GM23338 (cell line): ENCODE measurements around the gene PA2G4. TPM values are rescaled to one million over a fixed set of nuclear protein-coding genes. Genes with fewer than 3 reads are reported as not detected.

Experiments used
- ATAC-seq: fragments of 200-7000 bp; cut with Tn5 transposase; 3 replicates; pipeline ENCODE4 v1.9.1; 2020
- DNase-seq: peaks from one replicate; pipeline ENCODE4 v3.0.0-alpha.2; 2015; ENCODE audit warnings: low spot score
- H2AFZ ChIP-seq: fragments of 200-600 bp; sonication (generic); 2 replicates; pipeline ENCODE4 v1.8.0; 2016; ENCODE audit warnings: antibody characterized with exemption, mild to moderate bottlenecking, moderate library complexity
- H3F3A ChIP-seq: fragments of 200-600 bp; sonication (generic); replicated peaks from 2 replicates; pipeline ENCODE4 v1.8.0; 2017; ENCODE audit warnings: antibody characterized with exemption, mixed run types, low read depth
- H3K27ac ChIP-seq: fragments of 200-600 bp; sonication (generic); 2 replicates; pipeline ENCODE4 v1.6.1; 2016; ENCODE audit warnings: low read depth
- H3K27me3 ChIP-seq: fragments of 200-600 bp; sonication (generic); 2 replicates; pipeline ENCODE4 v1.8.0; 2016; ENCODE audit warnings: mild to moderate bottlenecking, mixed run types, moderate library complexity; ENCODE audit not compliant: insufficient read depth
- H3K36me3 ChIP-seq: fragments of 200-600 bp; sonication (generic); 2 replicates; pipeline ENCODE4 v1.8.0; 2016; ENCODE audit warnings: mild to moderate bottlenecking; ENCODE audit not compliant: insufficient read depth
- H3K4me1 ChIP-seq: fragments of 200-600 bp; sonication (generic); 2 replicates; pipeline ENCODE4 v1.8.0; 2016; ENCODE audit warnings: mild to moderate bottlenecking, moderate library complexity; ENCODE audit not compliant: insufficient read depth
- H3K4me2 ChIP-seq: fragments of 200-600 bp; sonication (generic); 2 replicates; pipeline ENCODE4 v1.7.1; 2017; ENCODE audit warnings: mixed run types
- H3K4me3 ChIP-seq: fragments of 200-600 bp; sonication (generic); 2 replicates; pipeline ENCODE4 v1.6.1; 2016; ENCODE audit warnings: mixed run types
- H3K79me2 ChIP-seq: fragments of 200-600 bp; sonication (generic); replicated peaks from 2 replicates; pipeline ENCODE4 v1.8.0; 2017; ENCODE audit warnings: mild to moderate bottlenecking; ENCODE audit not compliant: insufficient read depth
- H3K9me2 ChIP-seq: fragments of 200-600 bp; sonication (generic); 2 replicates; pipeline ENCODE4 v1.8.0; 2017; ENCODE audit not compliant: insufficient read depth
- H4K20me1 ChIP-seq: fragments of 200-600 bp; sonication (generic); replicated peaks from 2 replicates; pipeline ENCODE4 v1.8.0; 2017; ENCODE audit warnings: mild to moderate bottlenecking; ENCODE audit not compliant: insufficient read depth
- H3K27ac Mint-ChIP-seq: 2 replicates; pipeline ENCODE4 v1.8.0; 2020; ENCODE audit warnings: inconsistent platforms, mild to moderate bottlenecking, moderate library complexity, mixed read lengths
- H3K27me3 Mint-ChIP-seq: 3 replicates; pipeline ENCODE4 v1.8.0; 2022; ENCODE audit warnings: low read depth, mild to moderate bottlenecking, moderate library complexity, mixed read lengths, inconsistent platforms; ENCODE audit not compliant: insufficient read depth, poor library complexity
- H3K36me3 Mint-ChIP-seq: 3 replicates; pipeline ENCODE4 v1.8.0; 2021; ENCODE audit warnings: low read depth, mild to moderate bottlenecking, inconsistent platforms, moderate library complexity, mixed read lengths
- H3K4me1 Mint-ChIP-seq: 3 replicates; pipeline ENCODE4 v1.8.0; 2020; ENCODE audit warnings: mild to moderate bottlenecking, inconsistent platforms, mixed read lengths
- H3K4me3 Mint-ChIP-seq: 3 replicates; pipeline ENCODE4 v1.8.0; 2021; ENCODE audit warnings: moderate library complexity, mild to moderate bottlenecking, inconsistent platforms, mixed read lengths
- H3K9me3 Mint-ChIP-seq: 3 replicates; pipeline ENCODE4 v1.8.0; 2020; ENCODE audit warnings: moderate library complexity, mild to moderate bottlenecking, inconsistent platforms, mixed read lengths
- CREB1 ChIP-seq: fragments of 250-450 bp; sonication (Bioruptor Pico); IDR thresholded peaks from 2 replicates; pipeline ENCODE4 v1.5.0; 2020; ENCODE audit warnings: low read depth, mild to moderate bottlenecking, moderate library complexity
- EZH2 ChIP-seq: fragments of 200-600 bp; sonication (generic); IDR thresholded peaks from one replicate; pipeline ENCODE4 v1.8.0; 2017; ENCODE audit warnings: antibody characterized with exemption, mild to moderate bottlenecking, low read depth; ENCODE audit not compliant: unreplicated experiment
- EZH2phosphoT487 ChIP-seq: fragments of 200-600 bp; sonication (generic); IDR thresholded peaks from one replicate; pipeline ENCODE4 v1.8.1; 2018; ENCODE audit warnings: antibody characterized with exemption; ENCODE audit not compliant: unreplicated experiment
- JUNB ChIP-seq: IDR thresholded peaks from one replicate; pipeline ENCODE4 v1.6.1; 2016; ENCODE audit warnings: antibody characterized with exemption; ENCODE audit not compliant: unreplicated experiment
- POLR2AphosphoS5 ChIP-seq: IDR thresholded peaks from 2 replicates; pipeline ENCODE4 v1.6.1; 2016; ENCODE audit warnings: antibody characterized with exemption, low read depth
- ZNF114 ChIP-seq: fragments of 250-450 bp; sonication (Bioruptor Pico); IDR thresholded peaks from 2 replicates; pipeline ENCODE4 v1.5.0; 2020; ENCODE audit warnings: mild to moderate bottlenecking, moderate library complexity
- polyA plus RNA-seq: library from polyadenylated mRNA; unstranded; fragments of >200 nt; fragmentation: Nextera tagmentation; extraction: Ambion mirVana; gene quantifications from 2 replicates; pipeline ENCODE4 v1.2.1, GENCODE V29; 2016
- total RNA-seq: library from RNA; depleted of rRNA; stranded (reverse); fragments of >200 nt; shearing (Covaris generic); gene quantifications from 2 replicates; pipeline ENCODE4 v1.2.3, GENCODE V29; 2014
- TF ChIP-seq, protein P1 (sequence below): IDR thresholded peaks from 2 replicates; pipeline ENCODE4 v1.6.1; 2016; ENCODE audit warnings: antibody characterized with exemption
- TF ChIP-seq, protein P2 (sequence below): IDR thresholded peaks from one replicate; pipeline ENCODE4 v1.6.1; 2018; ENCODE audit warnings: antibody characterized with exemption; ENCODE audit not compliant: unreplicated experiment
- TF ChIP-seq, protein P3 (sequence below): fragments of 250-450 bp; sonication (Bioruptor Pico); IDR thresholded peaks from 2 replicates; pipeline ENCODE4 v1.5.0; 2020; ENCODE audit warnings: mild to moderate bottlenecking, moderate library complexity

The PA2G4 gene
- total and polyA plus RNA-seq, 2 experiments from 2014 or later, result 237 to 373 TPM

GRCh38 chr12:56158029-56158925 is 53.9 kb downstream of the PA2G4 start, which contains the start of gene MYL6:
MYL6 (plus strand) TSS chr12:56158359; CDS start chr12:56158402, 43 bp downstream.
- H3K27ac ChIP-seq, result peak within 1 kb of the TSS; percentile 98
- TF ChIP-seq EZH2 (no peak), POLR2AphosphoS5 (peak; percentile 100), CREB1 (peak; percentile 98), EZH2phosphoT487 (no peak), JUNB (no peak)
- TF ChIP-seq, protein P1, sequence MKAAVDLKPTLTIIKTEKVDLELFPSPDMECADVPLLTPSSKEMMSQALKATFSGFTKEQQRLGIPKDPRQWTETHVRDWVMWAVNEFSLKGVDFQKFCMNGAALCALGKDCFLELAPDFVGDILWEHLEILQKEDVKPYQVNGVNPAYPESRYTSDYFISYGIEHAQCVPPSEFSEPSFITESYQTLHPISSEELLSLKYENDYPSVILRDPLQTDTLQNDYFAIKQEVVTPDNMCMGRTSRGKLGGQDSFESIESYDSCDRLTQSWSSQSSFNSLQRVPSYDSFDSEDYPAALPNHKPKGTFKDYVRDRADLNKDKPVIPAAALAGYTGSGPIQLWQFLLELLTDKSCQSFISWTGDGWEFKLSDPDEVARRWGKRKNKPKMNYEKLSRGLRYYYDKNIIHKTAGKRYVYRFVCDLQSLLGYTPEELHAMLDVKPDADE, result no peak
- TF ChIP-seq, protein P2, sequence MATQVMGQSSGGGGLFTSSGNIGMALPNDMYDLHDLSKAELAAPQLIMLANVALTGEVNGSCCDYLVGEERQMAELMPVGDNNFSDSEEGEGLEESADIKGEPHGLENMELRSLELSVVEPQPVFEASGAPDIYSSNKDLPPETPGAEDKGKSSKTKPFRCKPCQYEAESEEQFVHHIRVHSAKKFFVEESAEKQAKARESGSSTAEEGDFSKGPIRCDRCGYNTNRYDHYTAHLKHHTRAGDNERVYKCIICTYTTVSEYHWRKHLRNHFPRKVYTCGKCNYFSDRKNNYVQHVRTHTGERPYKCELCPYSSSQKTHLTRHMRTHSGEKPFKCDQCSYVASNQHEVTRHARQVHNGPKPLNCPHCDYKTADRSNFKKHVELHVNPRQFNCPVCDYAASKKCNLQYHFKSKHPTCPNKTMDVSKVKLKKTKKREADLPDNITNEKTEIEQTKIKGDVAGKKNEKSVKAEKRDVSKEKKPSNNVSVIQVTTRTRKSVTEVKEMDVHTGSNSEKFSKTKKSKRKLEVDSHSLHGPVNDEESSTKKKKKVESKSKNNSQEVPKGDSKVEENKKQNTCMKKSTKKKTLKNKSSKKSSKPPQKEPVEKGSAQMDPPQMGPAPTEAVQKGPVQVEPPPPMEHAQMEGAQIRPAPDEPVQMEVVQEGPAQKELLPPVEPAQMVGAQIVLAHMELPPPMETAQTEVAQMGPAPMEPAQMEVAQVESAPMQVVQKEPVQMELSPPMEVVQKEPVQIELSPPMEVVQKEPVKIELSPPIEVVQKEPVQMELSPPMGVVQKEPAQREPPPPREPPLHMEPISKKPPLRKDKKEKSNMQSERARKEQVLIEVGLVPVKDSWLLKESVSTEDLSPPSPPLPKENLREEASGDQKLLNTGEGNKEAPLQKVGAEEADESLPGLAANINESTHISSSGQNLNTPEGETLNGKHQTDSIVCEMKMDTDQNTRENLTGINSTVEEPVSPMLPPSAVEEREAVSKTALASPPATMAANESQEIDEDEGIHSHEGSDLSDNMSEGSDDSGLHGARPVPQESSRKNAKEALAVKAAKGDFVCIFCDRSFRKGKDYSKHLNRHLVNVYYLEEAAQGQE, result no peak
- peaks cover 39% of the 10 kb centered on the region for H3F3A ChIP-seq
- Mint-ChIP-seq H3K27me3 (peaks cover 47% of the 10 kb centered on the region), H3K4me3 (peak within 1 kb of the TSS; percentile 92), H3K36me3 (peaks cover 70% of the 10 kb centered on the region), H3K27ac (peak within 1 kb of the TSS; percentile 99), H3K4me1 (peaks cover 62% of the 10 kb centered on the region), H3K9me3 (no peaks in the 10 kb centered on the region; the same call in none of the 3 replicates)
- H3K9me2 ChIP-seq, result no peaks in the 10 kb centered on the region
- 0 out of 2 replicates have a peak within 1 kb of the TSS, but pooled peaks have one; percentile 16 for H2AFZ ChIP-seq
- peaks cover 49% of the 10 kb centered on the region for H3K4me1 ChIP-seq
- peak within 1 kb of the TSS; percentile 91 for H3K4me2 ChIP-seq
- no peaks in the 10 kb centered on the region for H3K27me3 ChIP-seq
- DNase-seq (peak; percentile 100), ATAC-seq (peak; percentile 62)
- H3K4me3 ChIP-seq, result peak within 1 kb of the TSS; percentile 84
- H3K79me2 ChIP-seq, result peaks cover 37% of the 10 kb centered on the region
- peaks cover 29% of the 10 kb centered on the region for H3K36me3 ChIP-seq
- peaks cover 15% of the 10 kb centered on the region for H4K20me1 ChIP-seq

DNA sequence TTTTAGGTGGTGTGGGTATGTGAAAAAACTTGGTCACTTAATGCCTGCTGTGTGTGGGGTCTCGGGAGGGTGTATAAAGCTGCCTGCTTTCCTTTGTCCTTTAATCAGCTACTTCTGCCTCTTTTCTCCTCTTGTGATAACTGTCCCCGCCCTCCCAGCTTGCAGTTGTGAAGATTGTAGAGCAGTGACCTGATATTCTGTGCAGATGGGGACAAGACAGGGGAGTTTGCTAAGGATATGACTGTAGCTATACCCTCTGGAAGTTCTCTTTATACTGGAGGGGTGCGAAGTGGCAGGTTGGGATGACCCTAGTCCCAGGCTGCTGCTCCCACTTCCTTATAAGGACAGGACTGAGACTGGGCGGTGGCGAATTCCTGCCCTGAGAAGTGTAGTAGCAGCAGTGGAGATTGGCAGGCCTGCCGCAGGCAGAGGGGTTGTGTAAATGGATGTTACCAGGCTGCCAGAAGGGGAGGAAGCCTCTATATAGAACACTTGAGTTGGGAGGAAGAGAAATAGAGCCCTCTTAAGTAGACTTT is 54.6 kb downstream of the PA2G4 start:
- H3K27me3 ChIP-seq, result no peaks in the 10 kb centered on the region
- H3K4me2 ChIP-seq, result peak overlapping the region; percentile 91
- H2AFZ ChIP-seq, result no peak overlapping the region
- H3K9me2 ChIP-seq, result no peaks in the 10 kb centered on the region
- peaks cover 46% of the 10 kb centered on the region for H3F3A ChIP-seq
- H3K4me3 ChIP-seq, result peak overlapping the region; percentile 84
- DNase-seq, result peak; percentile 83
- peak overlapping the region; percentile 98 for H3K27ac ChIP-seq
- peak overlapping the region; percentile 99 for H3K27ac Mint-ChIP-seq
- H3K4me3 Mint-ChIP-seq, result peak overlapping the region; percentile 92
- peak; percentile 27 for ATAC-seq
- H3K9me3 Mint-ChIP-seq, result no peaks in the 10 kb centered on the region; the same call in none of the 3 replicates
- H3K79me2 ChIP-seq, result peaks cover 31% of the 10 kb centered on the region
- H3K4me1 Mint-ChIP-seq, result peaks cover 62% of the 10 kb centered on the region
- peaks cover 36% of the 10 kb centered on the region for H3K36me3 ChIP-seq
- H3K36me3 Mint-ChIP-seq, result peaks cover 78% of the 10 kb centered on the region
- H4K20me1 ChIP-seq, result peaks cover 17% of the 10 kb centered on the region
- H3K4me1 ChIP-seq, result peaks cover 47% of the 10 kb centered on the region
- peaks cover 51% of the 10 kb centered on the region for H3K27me3 Mint-ChIP-seq
- TF ChIP-seq, protein P3, sequence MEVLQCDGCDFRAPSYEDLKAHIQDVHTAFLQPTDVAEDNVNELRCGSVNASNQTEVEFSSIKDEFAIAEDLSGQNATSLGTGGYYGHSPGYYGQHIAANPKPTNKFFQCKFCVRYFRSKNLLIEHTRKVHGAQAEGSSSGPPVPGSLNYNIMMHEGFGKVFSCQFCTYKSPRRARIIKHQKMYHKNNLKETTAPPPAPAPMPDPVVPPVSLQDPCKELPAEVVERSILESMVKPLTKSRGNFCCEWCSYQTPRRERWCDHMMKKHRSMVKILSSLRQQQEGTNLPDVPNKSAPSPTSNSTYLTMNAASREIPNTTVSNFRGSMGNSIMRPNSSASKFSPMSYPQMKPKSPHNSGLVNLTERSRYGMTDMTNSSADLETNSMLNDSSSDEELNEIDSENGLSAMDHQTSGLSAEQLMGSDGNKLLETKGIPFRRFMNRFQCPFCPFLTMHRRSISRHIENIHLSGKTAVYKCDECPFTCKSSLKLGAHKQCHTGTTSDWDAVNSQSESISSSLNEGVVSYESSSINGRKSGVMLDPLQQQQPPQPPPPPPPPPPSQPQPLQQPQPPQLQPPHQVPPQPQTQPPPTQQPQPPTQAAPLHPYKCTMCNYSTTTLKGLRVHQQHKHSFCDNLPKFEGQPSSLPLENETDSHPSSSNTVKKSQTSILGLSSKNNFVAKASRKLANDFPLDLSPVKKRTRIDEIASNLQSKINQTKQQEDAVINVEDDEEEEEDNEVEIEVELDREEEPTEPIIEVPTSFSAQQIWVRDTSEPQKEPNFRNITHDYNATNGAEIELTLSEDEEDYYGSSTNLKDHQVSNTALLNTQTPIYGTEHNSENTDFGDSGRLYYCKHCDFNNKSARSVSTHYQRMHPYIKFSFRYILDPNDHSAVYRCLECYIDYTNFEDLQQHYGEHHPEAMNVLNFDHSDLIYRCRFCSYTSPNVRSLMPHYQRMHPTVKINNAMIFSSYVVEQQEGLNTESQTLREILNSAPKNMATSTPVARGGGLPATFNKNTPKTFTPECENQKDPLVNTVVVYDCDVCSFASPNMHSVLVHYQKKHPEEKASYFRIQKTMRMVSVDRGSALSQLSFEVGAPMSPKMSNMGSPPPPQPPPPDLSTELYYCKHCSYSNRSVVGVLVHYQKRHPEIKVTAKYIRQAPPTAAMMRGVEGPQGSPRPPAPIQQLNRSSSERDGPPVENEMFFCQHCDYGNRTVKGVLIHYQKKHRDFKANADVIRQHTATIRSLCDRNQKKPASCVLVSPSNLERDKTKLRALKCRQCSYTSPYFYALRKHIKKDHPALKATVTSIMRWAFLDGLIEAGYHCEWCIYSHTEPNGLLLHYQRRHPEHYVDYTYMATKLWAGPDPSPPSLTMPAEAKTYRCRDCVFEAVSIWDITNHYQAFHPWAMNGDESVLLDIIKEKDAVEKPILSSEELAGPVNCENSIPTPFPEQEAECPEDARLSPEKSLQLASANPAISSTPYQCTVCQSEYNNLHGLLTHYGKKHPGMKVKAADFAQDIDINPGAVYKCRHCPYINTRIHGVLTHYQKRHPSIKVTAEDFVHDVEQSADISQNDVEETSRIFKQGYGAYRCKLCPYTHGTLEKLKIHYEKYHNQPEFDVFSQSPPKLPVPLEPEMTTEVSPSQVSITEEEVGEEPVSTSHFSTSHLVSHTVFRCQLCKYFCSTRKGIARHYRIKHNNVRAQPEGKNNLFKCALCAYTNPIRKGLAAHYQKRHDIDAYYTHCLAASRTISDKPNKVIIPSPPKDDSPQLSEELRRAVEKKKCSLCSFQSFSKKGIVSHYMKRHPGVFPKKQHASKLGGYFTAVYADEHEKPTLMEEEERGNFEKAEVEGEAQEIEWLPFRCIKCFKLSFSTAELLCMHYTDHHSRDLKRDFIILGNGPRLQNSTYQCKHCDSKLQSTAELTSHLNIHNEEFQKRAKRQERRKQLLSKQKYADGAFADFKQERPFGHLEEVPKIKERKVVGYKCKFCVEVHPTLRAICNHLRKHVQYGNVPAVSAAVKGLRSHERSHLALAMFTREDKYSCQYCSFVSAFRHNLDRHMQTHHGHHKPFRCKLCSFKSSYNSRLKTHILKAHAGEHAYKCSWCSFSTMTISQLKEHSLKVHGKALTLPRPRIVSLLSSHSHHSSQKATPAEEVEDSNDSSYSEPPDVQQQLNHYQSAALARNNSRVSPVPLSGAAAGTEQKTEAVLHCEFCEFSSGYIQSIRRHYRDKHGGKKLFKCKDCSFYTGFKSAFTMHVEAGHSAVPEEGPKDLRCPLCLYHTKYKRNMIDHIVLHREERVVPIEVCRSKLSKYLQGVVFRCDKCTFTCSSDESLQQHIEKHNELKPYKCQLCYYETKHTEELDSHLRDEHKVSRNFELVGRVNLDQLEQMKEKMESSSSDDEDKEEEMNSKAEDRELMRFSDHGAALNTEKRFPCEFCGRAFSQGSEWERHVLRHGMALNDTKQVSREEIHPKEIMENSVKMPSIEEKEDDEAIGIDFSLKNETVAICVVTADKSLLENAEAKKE (CRISPR knock-in tag), result no peak
- no peak for TF ChIP-seq ZNF114
- no peak for TF ChIP-seq EZH2phosphoT487
